ENCODE data around the gene RNU7-1. TPM values are rescaled to one million over a fixed set of nuclear protein-coding genes. Genes with fewer than 3 reads are reported as not detected.

RNU7-1 gene
- total RNA-seq = not detected in 2 replicates
- long read RNA-seq, partial matches to known transcripts = 0 of 1 reads
- long read RNA-seq, other reads (novel, unspliced or antisense) = 0 of 1 reads

DNA sequence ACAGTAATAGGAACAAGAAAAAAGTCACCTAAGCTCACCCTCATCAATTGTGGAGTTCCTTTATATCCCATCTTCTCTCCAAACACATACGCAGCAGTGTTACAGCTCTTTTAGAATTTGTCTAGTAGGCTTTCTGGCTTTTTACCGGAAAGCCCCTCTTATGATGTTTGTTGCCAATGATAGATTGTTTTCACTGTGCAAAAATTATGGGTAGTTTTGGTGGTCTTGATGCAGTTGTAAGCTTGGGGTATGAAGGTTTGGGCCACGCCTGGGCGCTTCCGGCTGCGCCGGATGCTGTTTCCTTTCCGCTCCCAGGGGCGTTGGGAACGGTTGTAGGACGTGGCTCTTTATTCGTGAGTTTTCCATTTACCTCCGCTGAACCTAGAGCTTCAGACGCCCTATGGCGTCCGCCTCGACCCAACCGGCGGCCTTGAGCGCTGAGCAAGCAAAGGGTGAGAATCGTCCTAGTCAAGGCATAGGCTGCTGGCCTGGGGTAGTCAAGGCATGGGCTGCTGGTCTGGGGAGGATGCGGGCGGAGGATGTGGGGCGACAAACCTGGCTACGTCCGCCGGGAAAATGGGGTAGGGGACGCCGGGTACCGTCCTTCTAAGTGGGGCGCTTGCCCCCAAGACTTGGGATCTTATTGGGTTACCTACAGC, at the start of gene RNU7-1, which contains the start of gene C12orf57:
TSS of gene RNU7-1 (plus strand) at position 95 of the 659 bp plus-strand sequence.
TSS of gene C12orf57 (plus strand) at position 301 of the 659 bp plus-strand sequence. CDS start at position 401, 100 bp downstream.
- Mint-ChIP-seq H3K27me3 (ENCODE audit: low read depth) (peaks cover 26% of the 10 kb centered on the region), H3K27ac (ENCODE audit: unreplicated experiment) (peak within 1 kb of the TSS; percentile 96), H3K4me1 (peaks cover 45% of the 10 kb centered on the region)

DNA sequence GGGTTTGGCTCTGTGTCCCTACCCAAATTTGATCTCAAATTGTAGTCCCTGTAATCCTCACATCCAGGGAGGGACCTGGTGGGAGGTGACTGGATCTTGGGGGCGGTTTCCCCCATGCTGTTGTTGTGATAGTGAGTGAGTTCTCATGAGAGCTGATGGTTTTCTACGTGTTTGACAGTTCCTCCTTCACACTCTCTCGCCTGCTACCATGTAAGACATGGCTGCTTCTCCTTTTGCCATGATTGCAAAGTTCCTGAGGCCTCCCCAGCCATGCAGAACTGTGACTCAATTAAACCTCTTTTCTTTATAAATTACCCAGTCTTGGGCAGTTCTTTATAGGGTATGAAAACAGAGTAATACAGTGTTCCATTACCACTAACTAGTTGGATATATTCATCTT, 49.3 kb upstream of the RNU7-1 start:
- no peak overlapping the region for H3K4me3 Mint-ChIP-seq
- no peaks in the 10 kb centered on the region for H3K27me3 Mint-ChIP-seq (ENCODE audit: low read depth)
- DNase-seq (ENCODE audit: low read depth, low spot score) = no peak
- peaks cover 20% of the 10 kb centered on the region for H3K4me1 Mint-ChIP-seq
- H3K36me3 Mint-ChIP-seq (ENCODE audit: low read depth) = peaks cover 2% of the 10 kb centered on the region
- no peak overlapping the region for H3K27ac Mint-ChIP-seq (ENCODE audit: unreplicated experiment)
- peaks cover 4% of the 10 kb centered on the region for H3K9me3 Mint-ChIP-seq
- TF ChIP-seq, protein P1, sequence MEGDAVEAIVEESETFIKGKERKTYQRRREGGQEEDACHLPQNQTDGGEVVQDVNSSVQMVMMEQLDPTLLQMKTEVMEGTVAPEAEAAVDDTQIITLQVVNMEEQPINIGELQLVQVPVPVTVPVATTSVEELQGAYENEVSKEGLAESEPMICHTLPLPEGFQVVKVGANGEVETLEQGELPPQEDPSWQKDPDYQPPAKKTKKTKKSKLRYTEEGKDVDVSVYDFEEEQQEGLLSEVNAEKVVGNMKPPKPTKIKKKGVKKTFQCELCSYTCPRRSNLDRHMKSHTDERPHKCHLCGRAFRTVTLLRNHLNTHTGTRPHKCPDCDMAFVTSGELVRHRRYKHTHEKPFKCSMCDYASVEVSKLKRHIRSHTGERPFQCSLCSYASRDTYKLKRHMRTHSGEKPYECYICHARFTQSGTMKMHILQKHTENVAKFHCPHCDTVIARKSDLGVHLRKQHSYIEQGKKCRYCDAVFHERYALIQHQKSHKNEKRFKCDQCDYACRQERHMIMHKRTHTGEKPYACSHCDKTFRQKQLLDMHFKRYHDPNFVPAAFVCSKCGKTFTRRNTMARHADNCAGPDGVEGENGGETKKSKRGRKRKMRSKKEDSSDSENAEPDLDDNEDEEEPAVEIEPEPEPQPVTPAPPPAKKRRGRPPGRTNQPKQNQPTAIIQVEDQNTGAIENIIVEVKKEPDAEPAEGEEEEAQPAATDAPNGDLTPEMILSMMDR (conservative IDR thresholded peaks at IDR 0.05) = no peak

More for the DNA sequence above, at the start of gene RNU7-1, which contains the start of gene C12orf57:
- Mint-ChIP-seq H3K4me3 (peak within 1 kb of the TSS; percentile 92), H3K36me3 (ENCODE audit: low read depth) (peaks cover 10% of the 10 kb centered on the region), H3K9me3 (no peaks in the 10 kb centered on the region)
- TF ChIP-seq, protein P1 (conservative IDR thresholded peaks at IDR 0.05) = no peak
- DNase-seq (ENCODE audit: low read depth, low spot score) = peak; percentile 63

DNA sequence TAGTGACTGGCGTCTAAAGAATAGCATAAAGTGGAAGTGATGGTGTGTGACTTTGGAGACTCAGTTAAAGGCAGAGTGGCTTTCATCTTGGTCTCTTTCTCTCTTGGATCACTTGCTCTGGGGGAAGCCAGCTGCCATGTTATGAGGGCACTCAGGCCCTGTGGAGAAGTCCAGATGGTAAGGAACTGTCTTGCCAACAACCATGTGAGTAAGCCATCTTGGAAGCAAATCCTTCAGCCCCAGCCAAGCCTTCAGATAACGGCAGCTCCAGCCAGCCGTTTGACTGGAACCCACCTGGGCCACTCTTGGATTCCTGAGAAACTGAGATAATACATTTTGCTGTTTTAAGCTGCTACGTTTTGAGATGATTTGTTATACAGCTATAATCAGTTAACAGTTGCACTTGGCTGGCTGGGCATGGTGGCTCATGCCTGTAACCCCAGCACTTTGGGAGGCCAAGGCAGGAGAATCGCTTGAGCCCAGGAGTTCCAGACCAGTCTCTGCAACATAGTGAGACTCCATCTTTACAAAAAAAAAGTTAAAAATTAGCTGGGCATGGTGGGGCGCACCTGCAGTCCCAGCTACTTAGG, 46.7 kb upstream of the RNU7-1 start:
- no peak overlapping the region for H3K4me3 Mint-ChIP-seq
- peaks cover 4% of the 10 kb centered on the region for H3K9me3 Mint-ChIP-seq
- peaks cover 10% of the 10 kb centered on the region for H3K4me1 Mint-ChIP-seq
- no peaks in the 10 kb centered on the region for H3K27me3 Mint-ChIP-seq (ENCODE audit: low read depth)
- H3K27ac Mint-ChIP-seq (ENCODE audit: unreplicated experiment) = no peak overlapping the region
- no peak for DNase-seq (ENCODE audit: low read depth, low spot score)
- TF ChIP-seq, protein P1 (conservative IDR thresholded peaks at IDR 0.05) = no peak
- H3K36me3 Mint-ChIP-seq (ENCODE audit: low read depth) = no peaks in the 10 kb centered on the region

DNA sequence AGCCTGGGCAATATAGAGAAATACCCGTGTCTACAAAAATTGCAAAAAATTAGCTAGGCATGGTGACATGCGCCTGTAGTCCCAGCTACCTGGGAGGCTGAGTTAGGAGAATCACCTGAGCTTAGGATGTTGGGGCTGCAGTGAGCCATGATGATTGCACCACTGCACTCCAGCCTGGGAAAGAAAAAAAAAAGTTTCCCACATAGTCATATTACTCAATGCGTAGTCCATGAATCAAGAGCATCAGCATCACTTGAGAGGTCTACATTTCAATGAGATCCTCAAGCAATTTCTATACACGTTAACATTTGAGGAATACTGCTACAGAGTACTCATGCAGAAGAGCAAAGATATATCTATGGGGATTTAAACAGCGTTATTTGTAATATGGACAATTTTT, 44.2 kb upstream of the RNU7-1 start:
- TF ChIP-seq, protein P1 (conservative IDR thresholded peaks at IDR 0.05) = no peak
- no peak overlapping the region for H3K27ac Mint-ChIP-seq (ENCODE audit: unreplicated experiment)
- no peaks in the 10 kb centered on the region for H3K36me3 Mint-ChIP-seq (ENCODE audit: low read depth)
- H3K9me3 Mint-ChIP-seq = peaks cover 4% of the 10 kb centered on the region
- no peak overlapping the region for H3K4me3 Mint-ChIP-seq
- H3K4me1 Mint-ChIP-seq = peaks cover 5% of the 10 kb centered on the region
- DNase-seq (ENCODE audit: low read depth, low spot score) = no peak
- no peaks in the 10 kb centered on the region for H3K27me3 Mint-ChIP-seq (ENCODE audit: low read depth)

DNA sequence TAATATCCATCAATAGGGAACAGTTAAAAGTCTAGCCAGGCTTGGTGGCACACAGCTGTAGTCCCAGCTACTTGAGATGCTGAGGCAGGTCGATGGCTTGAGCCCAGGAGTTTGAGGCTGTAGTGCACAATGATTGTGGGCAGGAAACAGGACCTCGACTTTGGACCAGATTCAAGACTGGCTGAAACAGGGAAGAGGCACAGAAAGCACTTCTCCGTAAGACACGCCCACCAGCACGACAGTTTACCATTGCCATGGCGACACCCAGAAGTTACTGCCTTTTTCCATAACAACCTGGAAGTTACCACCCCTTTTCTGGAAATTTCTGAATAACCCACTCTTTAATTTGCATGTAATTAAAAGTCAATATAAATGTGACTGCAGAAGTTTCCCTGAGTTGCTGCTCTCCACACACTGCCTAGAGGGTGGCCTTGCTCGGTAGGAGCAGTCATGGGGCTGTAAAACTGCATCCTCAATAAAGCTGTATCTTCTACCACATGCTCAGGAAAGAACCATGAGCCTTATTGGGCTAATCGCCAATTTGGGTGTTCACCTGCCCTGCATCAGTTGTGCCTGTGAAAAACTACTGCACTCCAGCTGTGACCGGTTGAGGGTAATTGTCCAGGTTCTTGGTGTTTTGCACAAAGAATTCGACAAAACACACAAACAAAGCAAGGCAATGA, 43.6 kb upstream of the RNU7-1 start:
- no peak overlapping the region for H3K27ac Mint-ChIP-seq (ENCODE audit: unreplicated experiment)
- no peaks in the 10 kb centered on the region for H3K27me3 Mint-ChIP-seq (ENCODE audit: low read depth)
- peaks cover 5% of the 10 kb centered on the region for H3K4me1 Mint-ChIP-seq
- no peak overlapping the region for H3K4me3 Mint-ChIP-seq
- TF ChIP-seq, protein P1 (conservative IDR thresholded peaks at IDR 0.05) = no peak
- H3K36me3 Mint-ChIP-seq (ENCODE audit: low read depth) = no peaks in the 10 kb centered on the region
- no peak for DNase-seq (ENCODE audit: low read depth, low spot score)
- peaks cover 4% of the 10 kb centered on the region for H3K9me3 Mint-ChIP-seq
